Frontal cortex (tissue), 4 donors: ENCODE measurements around the gene MOV10L1. TPM values are rescaled to one million over a fixed set of nuclear protein-coding genes. Genes with fewer than 3 reads are reported as not detected.

Experiments used
- DNase-seq, 2 donors: peaks; one replicate each; pipeline ENCODE4 v3.0.0; 2012; ENCODE audit warnings: low spot score in 2 of 2
- FAIRE-seq: peaks from 2 replicates; lab custom pipeline; 2012; peaks lifted over from hg19 to GRCh38; lab: Jason Lieb, UNC
- total RNA-seq: library from RNA; depleted of rRNA; stranded (reverse); fragments of >200 nt; gene quantifications from one replicate; pipeline ENCODE4 v1.2.3, GENCODE V29; 2014
- donor health status: control.
- donor health status: control.
- donor health status: control.

MOV10L1 gene
- total RNA-seq, 1 donor from 2014 or later: 3.3 TPM

DNA sequence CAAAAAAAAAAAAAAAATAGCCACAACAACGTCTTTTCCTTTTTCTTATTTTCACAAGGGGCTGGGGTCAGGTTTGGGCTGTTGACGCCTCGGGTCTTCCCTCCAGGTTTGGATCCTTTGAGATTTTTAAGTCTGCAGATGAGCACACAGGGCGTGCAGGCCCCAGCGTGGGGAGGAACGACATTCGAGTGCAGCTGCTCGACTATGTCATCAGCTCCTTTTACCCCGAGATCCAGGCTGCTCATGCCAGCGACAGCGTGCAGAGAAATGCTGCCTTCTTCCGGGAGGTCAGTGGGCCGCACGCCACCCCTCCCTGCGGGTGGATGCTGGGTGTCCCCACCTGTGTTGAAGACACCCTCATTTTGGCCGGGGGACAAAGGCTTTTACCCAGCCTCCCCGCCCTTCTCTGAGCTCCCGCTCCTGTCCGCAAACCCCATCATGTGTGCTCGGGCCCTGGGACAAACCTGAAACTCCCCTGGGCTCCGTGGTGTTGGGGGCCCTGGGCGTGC, 118.7 kb downstream of the MOV10L1 start:
- no peak for FAIRE-seq
- DNase-seq: no peak

DNA sequence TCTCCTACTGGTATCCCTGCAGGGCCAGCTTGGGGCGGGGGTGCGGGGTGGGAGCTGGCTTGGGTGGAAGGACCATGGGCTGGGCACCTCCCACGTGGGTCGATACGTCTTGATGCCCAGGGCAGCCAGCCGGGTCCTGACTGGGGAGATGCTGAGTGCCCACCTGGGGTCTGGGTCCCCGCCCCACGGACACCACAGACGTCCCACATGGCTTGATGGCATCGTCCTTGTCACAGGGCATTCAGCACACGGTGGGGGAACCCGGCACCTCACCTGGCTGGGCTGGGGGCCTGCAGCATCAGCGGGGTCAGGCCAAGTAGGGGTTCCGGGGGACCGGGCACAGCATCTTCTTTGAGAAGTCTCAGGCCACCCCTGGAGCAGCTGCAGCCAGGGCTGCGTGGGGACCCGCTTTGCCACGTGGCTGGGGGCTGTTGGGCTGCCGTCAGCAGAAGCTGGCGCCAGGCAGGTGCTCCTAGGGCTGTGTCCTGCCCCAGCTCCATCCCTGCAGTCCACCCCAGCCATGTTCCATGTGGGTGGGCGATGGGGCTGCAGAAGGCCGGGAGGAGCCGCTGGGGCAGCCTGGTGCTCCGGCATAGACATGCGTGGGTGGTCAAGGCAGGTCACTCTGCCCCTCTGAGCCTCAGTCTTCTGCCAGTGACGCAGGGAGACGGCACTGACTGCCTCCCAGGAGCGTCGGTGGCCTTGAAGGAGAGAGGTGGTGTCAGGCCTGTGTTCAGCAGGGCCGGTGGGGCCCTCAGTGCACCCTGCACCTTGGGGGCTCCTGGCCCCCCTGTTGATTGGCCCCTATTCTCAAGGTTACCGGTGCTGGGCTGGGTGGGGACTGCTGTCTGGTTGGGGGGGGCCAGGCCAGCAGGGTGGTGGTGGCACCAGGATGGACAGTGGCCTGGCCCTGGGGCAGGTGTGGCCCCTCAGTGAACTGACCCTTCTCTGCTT, 119.4 kb downstream of the MOV10L1 start:
- no peak for DNase-seq

GRCh38 chr22:50209893-50210292, 120.1 kb downstream of the MOV10L1 start:
- FAIRE-seq (no peak), DNase-seq (peak; percentile 75 to 85)

More for the DNA sequence above, 119.4 kb downstream of the MOV10L1 start:
- no peak for FAIRE-seq

DNA sequence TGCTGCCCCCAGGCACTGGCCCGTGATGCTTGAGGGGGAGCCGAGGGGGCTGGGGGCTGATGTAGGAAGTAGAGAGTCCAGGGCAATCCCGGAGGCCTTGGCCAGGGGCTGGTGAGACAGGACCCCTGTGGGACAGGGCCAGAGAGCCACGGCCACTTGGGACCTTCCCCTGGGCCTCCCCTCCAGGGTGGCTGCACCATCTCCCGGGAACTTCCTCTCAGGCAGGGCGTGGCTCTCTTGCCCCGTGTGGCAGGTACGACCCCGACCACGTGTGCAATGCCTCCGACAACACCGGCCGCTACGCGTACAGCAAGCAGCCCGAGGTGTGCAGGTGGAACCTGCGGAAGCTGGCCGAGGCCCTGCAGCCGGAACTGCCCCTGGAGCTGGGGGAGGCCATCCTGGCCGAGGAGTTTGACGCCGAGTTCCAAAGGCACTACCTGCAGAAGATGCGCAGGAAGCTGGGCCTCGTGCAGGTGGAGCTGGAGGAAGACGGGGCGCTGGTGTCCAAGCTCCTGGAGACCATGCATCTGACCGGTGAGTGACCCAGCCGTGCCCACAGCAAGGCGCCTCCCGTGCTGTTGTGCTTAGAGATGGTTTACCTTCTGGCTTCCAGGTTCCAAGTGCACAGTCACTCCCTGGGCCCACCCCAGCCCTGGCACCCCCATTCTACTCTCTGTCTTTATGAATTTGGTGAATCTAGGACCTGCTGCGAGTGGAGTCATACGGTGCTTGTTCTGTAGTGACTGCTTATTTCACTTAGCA, 120.8 kb downstream of the MOV10L1 start:
- FAIRE-seq: no peak
- DNase-seq: no peak

- FAIRE-seq (no peak), DNase-seq (no peak)
These were observed 121.3 kb downstream of the MOV10L1 start for GRCh38 chr22:50211147-50211546.

Other genes starting within 250 kb of the MOV10L1 start
- 23.2 TPM for gene ZBED4, start 236.2 kb upstream of the MOV10L1 start, total RNA-seq
- 8.6 TPM for gene ALG12, start 171.6 kb upstream of the MOV10L1 start, total RNA-seq
- gene CRELD2, start 171.4 kb upstream of the MOV10L1 start, total RNA-seq: 17.5 TPM
- gene PIM3, start 129.2 kb upstream of the MOV10L1 start, total RNA-seq: 16.3 TPM
- gene IL17REL, start 77.2 kb upstream of the MOV10L1 start, total RNA-seq: under 0.01 TPM
- not detected for gene TTLL8, start 31.7 kb upstream of the MOV10L1 start, total RNA-seq
- gene MLC1, start 4.6 kb upstream of the MOV10L1 start, total RNA-seq: 17.9 TPM
- 2.0 TPM for gene PANX2, start 80.7 kb downstream of the MOV10L1 start, total RNA-seq
- 4.9 TPM for gene TRABD, start 95.9 kb downstream of the MOV10L1 start, total RNA-seq
- 6.1 TPM for gene SELENOO, start 111.0 kb downstream of the MOV10L1 start, total RNA-seq
- gene TUBGCP6, start 155.0 kb downstream of the MOV10L1 start, total RNA-seq: 29.3 TPM
- 16.7 TPM for gene HDAC10, start 161.3 kb downstream of the MOV10L1 start, total RNA-seq
- gene MAPK12, start 171.7 kb downstream of the MOV10L1 start, total RNA-seq: 11.4 TPM
- 16.3 TPM for gene MAPK11, start 180.4 kb downstream of the MOV10L1 start, total RNA-seq
- 44.4 TPM for gene PLXNB2, start 217.6 kb downstream of the MOV10L1 start, total RNA-seq
- 19.6 TPM for gene DENND6B, start 237.0 kb downstream of the MOV10L1 start, total RNA-seq